Panc1 (cell line): Measurements from ENCODE around the gene ZMIZ2. TPM values are rescaled to one million over a fixed set of nuclear protein-coding genes. Genes with fewer than 3 reads are reported as not detected.

ENCODE experiments used
- ATAC-seq: fragments of 200-7000 bp; cut with Tn5 transposase; 2 replicates; pipeline ENCODE4 v1.9.1; 2020; ENCODE audit warnings: mild to moderate bottlenecking, moderate library complexity
- BruUV-seq: library from RNA; stranded (reverse); fragments of 400-500 nt; replicated peaks from 2 replicates; lab custom pipeline; 2021; lab: Mats Ljungman, UMichigan
- CTCF ChIA-PET: fragments of 300-600 bp; sonication (Branson Sonifier 250); formaldehyde crosslinking; loops from one replicate; lab custom pipeline; 2022; ENCODE audit warnings: antibody characterized with exemption; lab: Charles Lee
- POLR2A ChIA-PET: fragments of 300-600 bp; sonication (Branson Sonifier 250); formaldehyde crosslinking; loops from one replicate; lab custom pipeline; 2022; ENCODE audit warnings: antibody characterized with exemption; lab: Charles Lee
- DNase-seq: peaks from one replicate; pipeline ENCODE4 v3.0.0-alpha.2; 2010; ENCODE audit warnings: low read depth, low spot score
- H3K27ac ChIP-seq: 2 replicates; pipeline ENCODE4 v1.5.1; 2011; ENCODE audit warnings: mild to moderate bottlenecking, low read length, inconsistent platforms
- H3K27me3 ChIP-seq: fragments of 200-500 bp; sonication (Bioruptor generic); 2 replicates; pipeline ENCODE4 v1.6.0; 2014; ENCODE audit warnings: low read length, inconsistent platforms; ENCODE audit not compliant: control insufficient read depth, insufficient read depth
- H3K36me3 ChIP-seq: fragments of 200-500 bp; sonication (Bioruptor generic); 2 replicates; pipeline ENCODE4 v1.5.1; 2014; ENCODE audit warnings: inconsistent platforms, mild to moderate bottlenecking, low read length, moderate library complexity; ENCODE audit not compliant: control insufficient read depth, insufficient read depth
- H3K4me1 ChIP-seq: 2 replicates; pipeline ENCODE4 v1.5.1; 2011; ENCODE audit warnings: inconsistent platforms, mild to moderate bottlenecking, low read length, moderate library complexity; ENCODE audit not compliant: control insufficient read depth, insufficient read depth
- H3K4me3 ChIP-seq, 2 experiments: 2 replicates each; pipeline ENCODE4 v1.5.1; 2011 to 2012; ENCODE audit warnings: low read depth in 2 of 2, low read length in 2 of 2, mild to moderate bottlenecking in 2 of 2, inconsistent platforms in 1 of 2, moderate library complexity in 1 of 2
- H3K9me3 ChIP-seq: fragments of 200-500 bp; sonication (Bioruptor generic); 2 replicates; pipeline ENCODE4 v1.5.1; 2014; ENCODE audit warnings: low read depth, mild to moderate bottlenecking, inconsistent platforms, low read length, moderate library complexity; ENCODE audit not compliant: control insufficient read depth, insufficient read depth
- POLR2AphosphoS5 ChIP-seq: IDR thresholded peaks from 2 replicates; pipeline ENCODE4 v1.6.1; 2012; ENCODE audit warnings: mild to moderate bottlenecking, low read depth, low read length, moderate library complexity
- SIN3A ChIP-seq: IDR thresholded peaks from 2 replicates; pipeline ENCODE4 v1.6.1; 2012; ENCODE audit warnings: low read depth, mild to moderate bottlenecking, low read length, moderate library complexity, borderline replicate concordance; ENCODE audit not compliant: insufficient read depth
- TCF7L2 ChIP-seq: IDR thresholded peaks from 2 replicates; pipeline ENCODE4 v1.6.1; 2011; ENCODE audit warnings: mild to moderate bottlenecking, low read depth, low read length, inconsistent platforms
- in situ Hi-C: cut with HindIII; loops from 2 replicates; pipeline ENCODE4 v1.10.0; 2016; ENCODE audit warnings: low sequenced_read_pairs, low pct_unique_long_range_greater_than_20kb
- intact Hi-C: fragments of 100-400 bp; cut with micrococcal nuclease; formaldehyde crosslinking; loops from one replicate; pipeline ENCODE4 v1.10.0; 2022; ENCODE audit not compliant: unreplicated experiment
- total RNA-seq: library from RNA; stranded (reverse); gene quantifications from one replicate; pipeline ENCODE4 v1.2.1, GENCODE V29; 2021; ENCODE audit not compliant: unreplicated experiment
- TF ChIP-seq, protein P1 (sequence below), 2 experiments: IDR thresholded peaks; 2 replicates each; pipeline ENCODE4 v1.6.1; 2011 to 2012; ENCODE audit warnings: low read depth in 2 of 2, control low read depth in 1 of 2, low read length in 1 of 2, mild to moderate bottlenecking in 1 of 2, moderate library complexity in 1 of 2; ENCODE audit not compliant: insufficient read depth in 1 of 2
- TF ChIP-seq, protein P2 (sequence below): fragments of 450-650 bp; IDR thresholded peaks from 2 replicates; pipeline ENCODE4 v1.5.1; 2017; ENCODE audit warnings: mild to moderate bottlenecking

ZMIZ2 gene
- total RNA-seq, 1 experiment from 2014 or later: 137 TPM

DNA sequence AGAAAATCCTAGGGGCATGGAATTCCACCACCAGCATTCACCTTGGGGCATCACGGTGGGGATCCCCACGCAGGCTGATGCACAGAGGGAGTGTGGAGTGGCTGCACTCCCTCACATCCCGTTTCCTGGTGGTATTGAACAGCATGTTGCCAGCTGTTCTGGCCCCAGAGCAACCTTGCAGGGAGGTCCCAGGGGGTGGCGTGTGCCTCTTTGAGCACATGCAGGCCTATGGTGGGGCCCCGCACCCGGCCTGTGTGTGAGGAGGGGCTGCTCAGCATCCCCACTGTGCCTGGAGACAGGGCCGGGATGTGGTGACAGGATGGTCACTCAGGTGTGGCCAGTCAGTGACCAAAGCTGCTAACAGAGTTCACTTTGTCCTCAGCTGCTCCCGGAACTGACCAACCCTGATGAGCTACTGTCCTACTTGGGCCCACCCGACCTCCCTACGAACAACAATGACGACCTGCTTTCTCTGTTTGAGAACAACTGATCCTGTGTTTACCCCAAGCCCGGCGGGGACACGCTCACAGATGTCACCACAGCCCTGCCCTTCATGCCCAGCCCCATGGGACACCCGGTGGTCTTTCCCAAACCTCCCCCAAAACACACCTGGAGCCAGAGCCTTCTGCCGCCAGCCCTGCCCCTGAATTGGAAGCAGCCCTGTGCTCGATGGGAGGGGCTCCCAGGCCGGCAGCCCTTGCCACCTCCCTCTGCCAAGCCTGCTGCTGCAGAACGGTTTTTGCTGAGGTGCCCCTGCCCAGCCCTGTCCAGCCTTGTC is 18.7 kb downstream of the ZMIZ2 start:
- Histone ChIP-seq H3K4me3 (no peak overlapping the region), H3K36me3 (peaks cover 16% of the 10 kb centered on the region), H3K9me3 (no peaks in the 10 kb centered on the region), H3K27ac (no peak overlapping the region), H3K4me1 (peaks cover 28% of the 10 kb centered on the region), H3K27me3 (no peaks in the 10 kb centered on the region)
- in situ Hi-C loops: no loop called here
- DNase-seq (no peak), ATAC-seq (0 out of 2 replicates have a peak, but pooled peaks have one; percentile 1)
- POLR2A ChIA-PET: no interaction called here
- TF ChIP-seq, protein P1, sequence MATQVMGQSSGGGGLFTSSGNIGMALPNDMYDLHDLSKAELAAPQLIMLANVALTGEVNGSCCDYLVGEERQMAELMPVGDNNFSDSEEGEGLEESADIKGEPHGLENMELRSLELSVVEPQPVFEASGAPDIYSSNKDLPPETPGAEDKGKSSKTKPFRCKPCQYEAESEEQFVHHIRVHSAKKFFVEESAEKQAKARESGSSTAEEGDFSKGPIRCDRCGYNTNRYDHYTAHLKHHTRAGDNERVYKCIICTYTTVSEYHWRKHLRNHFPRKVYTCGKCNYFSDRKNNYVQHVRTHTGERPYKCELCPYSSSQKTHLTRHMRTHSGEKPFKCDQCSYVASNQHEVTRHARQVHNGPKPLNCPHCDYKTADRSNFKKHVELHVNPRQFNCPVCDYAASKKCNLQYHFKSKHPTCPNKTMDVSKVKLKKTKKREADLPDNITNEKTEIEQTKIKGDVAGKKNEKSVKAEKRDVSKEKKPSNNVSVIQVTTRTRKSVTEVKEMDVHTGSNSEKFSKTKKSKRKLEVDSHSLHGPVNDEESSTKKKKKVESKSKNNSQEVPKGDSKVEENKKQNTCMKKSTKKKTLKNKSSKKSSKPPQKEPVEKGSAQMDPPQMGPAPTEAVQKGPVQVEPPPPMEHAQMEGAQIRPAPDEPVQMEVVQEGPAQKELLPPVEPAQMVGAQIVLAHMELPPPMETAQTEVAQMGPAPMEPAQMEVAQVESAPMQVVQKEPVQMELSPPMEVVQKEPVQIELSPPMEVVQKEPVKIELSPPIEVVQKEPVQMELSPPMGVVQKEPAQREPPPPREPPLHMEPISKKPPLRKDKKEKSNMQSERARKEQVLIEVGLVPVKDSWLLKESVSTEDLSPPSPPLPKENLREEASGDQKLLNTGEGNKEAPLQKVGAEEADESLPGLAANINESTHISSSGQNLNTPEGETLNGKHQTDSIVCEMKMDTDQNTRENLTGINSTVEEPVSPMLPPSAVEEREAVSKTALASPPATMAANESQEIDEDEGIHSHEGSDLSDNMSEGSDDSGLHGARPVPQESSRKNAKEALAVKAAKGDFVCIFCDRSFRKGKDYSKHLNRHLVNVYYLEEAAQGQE (IDR thresholded peaks at IDR 0.05; ENCODE audit: insufficient read depth in 1 of 2, low read depth in 2 of 2, low read length in 1 of 2): no peak
- TF ChIP-seq POLR2AphosphoS5: no peak
- TF ChIP-seq TCF7L2: no peak
- TF ChIP-seq SIN3A: no peak
- TF ChIP-seq, protein P2, sequence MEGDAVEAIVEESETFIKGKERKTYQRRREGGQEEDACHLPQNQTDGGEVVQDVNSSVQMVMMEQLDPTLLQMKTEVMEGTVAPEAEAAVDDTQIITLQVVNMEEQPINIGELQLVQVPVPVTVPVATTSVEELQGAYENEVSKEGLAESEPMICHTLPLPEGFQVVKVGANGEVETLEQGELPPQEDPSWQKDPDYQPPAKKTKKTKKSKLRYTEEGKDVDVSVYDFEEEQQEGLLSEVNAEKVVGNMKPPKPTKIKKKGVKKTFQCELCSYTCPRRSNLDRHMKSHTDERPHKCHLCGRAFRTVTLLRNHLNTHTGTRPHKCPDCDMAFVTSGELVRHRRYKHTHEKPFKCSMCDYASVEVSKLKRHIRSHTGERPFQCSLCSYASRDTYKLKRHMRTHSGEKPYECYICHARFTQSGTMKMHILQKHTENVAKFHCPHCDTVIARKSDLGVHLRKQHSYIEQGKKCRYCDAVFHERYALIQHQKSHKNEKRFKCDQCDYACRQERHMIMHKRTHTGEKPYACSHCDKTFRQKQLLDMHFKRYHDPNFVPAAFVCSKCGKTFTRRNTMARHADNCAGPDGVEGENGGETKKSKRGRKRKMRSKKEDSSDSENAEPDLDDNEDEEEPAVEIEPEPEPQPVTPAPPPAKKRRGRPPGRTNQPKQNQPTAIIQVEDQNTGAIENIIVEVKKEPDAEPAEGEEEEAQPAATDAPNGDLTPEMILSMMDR: no peak
- BruUV-seq: no TSS peak
- intact Hi-C loops: no loop called here
- CTCF ChIA-PET: no interaction called here

DNA sequence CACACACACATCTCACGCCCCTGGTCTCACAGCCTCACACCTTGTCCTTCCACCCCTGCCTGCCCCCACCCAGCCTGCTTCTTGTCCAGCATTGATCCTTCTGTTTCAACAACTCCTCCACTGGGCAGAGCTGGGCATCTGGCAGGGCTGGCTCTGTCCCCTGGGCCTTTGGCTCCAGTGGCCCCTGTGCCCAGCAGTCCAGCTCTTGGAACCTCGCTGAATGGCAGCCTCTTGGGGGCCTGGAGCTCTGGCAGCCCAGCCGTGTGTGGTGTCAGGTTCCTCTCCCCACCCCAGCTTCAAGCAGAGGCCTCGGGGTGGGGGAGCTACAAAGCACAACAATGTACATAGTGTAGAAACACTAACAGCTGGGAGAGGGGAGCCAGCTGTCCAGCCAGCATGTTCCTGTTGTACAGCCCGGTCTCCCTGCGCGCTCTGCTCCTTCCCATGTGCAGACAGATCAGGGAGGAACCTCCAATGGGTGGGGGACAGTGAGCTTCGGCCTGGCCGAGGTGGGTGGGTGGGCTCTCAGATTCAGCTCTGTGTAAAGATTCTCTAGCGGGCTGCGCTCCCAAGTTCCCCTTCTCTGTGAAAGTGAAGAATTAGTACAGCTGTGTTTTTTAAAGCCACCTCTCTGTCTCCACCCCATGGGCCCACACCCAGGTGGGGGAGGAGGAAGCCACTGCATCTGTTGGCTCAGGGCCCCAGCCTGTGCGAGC is 19.4 kb downstream of the ZMIZ2 start:
- Histone ChIP-seq H3K36me3 (peaks cover 14% of the 10 kb centered on the region), H3K9me3 (no peaks in the 10 kb centered on the region), H3K4me1 (peaks cover 28% of the 10 kb centered on the region), H3K27me3 (no peaks in the 10 kb centered on the region), H3K27ac (peak overlapping the region; percentile 52; the same call in 1 of the 2 replicates), H3K4me3 (no peak overlapping the region)
- TF ChIP-seq TCF7L2: no peak
- TF ChIP-seq, protein P2: no peak
- no peak for TF ChIP-seq SIN3A
- TF ChIP-seq, protein P1 (IDR thresholded peaks at IDR 0.05; ENCODE audit: insufficient read depth in 1 of 2, low read depth in 2 of 2, low read length in 1 of 2): no peak
- TF ChIP-seq POLR2AphosphoS5: no peak
- peak; percentile 36; the same call in 1 of the 2 replicates for ATAC-seq
- in situ Hi-C loops: no loop called here
- DNase-seq: no peak
- CTCF ChIA-PET: no interaction called here
- intact Hi-C loops: no loop called here
- POLR2A ChIA-PET: no interaction called here
- TSS peak; percentile 56 for BruUV-seq
